H9 (cell line): ENCODE data around the gene SS18. TPM values are rescaled to one million over a fixed set of nuclear protein-coding genes. Genes with fewer than 3 reads are reported as not detected.

ENCODE experiments used
- DNase-seq: peaks from one replicate; pipeline ENCODE4 v3.0.0-alpha.2; 2017
- H2AFZ ChIP-seq: one replicate; pipeline ENCODE4 v1.6.1; 2013; ENCODE audit warnings: mild to moderate bottlenecking, low read length, control low read depth, moderate library complexity
- H2AK5ac ChIP-seq: 2 replicates; pipeline ENCODE4 v1.6.1; 2013; ENCODE audit warnings: low read length, control low read depth, mixed read lengths; ENCODE audit not compliant: insufficient read length
- H2BK120ac ChIP-seq: one replicate; pipeline ENCODE4 v1.6.1; 2013; ENCODE audit warnings: low read depth, mild to moderate bottlenecking, low read length, control low read depth, inconsistent platforms; ENCODE audit not compliant: poor library complexity, severe bottlenecking
- H2BK12ac ChIP-seq: 2 replicates; pipeline ENCODE4 v1.6.1; 2013; ENCODE audit warnings: low read length, control low read depth, mixed read lengths, low read depth; ENCODE audit not compliant: insufficient read length
- H2BK15ac ChIP-seq: 2 replicates; pipeline ENCODE4 v1.6.1; 2013; ENCODE audit warnings: low read depth, low read length, control low read depth
- H2BK20ac ChIP-seq: one replicate; pipeline ENCODE4 v1.6.1; 2013; ENCODE audit warnings: low read depth, mild to moderate bottlenecking, low read length, control low read depth, inconsistent platforms; ENCODE audit not compliant: poor library complexity, severe bottlenecking
- H2BK5ac ChIP-seq: 2 replicates; pipeline ENCODE4 v1.6.1; 2013; ENCODE audit warnings: low read length, control low read depth, mixed read lengths; ENCODE audit not compliant: insufficient read length
- H3K14ac ChIP-seq: 2 replicates; pipeline ENCODE4 v1.6.1; 2013; ENCODE audit warnings: low read length, control low read depth; ENCODE audit not compliant: insufficient read depth
- H3K18ac ChIP-seq: 2 replicates; pipeline ENCODE4 v1.6.1; 2013; ENCODE audit warnings: low read depth, mild to moderate bottlenecking, mixed read lengths, low read length, control low read depth; ENCODE audit not compliant: insufficient read length
- H3K23ac ChIP-seq: 2 replicates; pipeline ENCODE4 v1.6.1; 2013; ENCODE audit warnings: low read length, control low read depth, mixed read lengths, low read depth; ENCODE audit not compliant: insufficient read length
- H3K23me2 ChIP-seq: 2 replicates; pipeline ENCODE4 v1.6.1; 2013; ENCODE audit warnings: low read depth, mild to moderate bottlenecking, mixed read lengths, low read length, control low read depth; ENCODE audit not compliant: insufficient read length, poor library complexity, severe bottlenecking
- H3K27ac ChIP-seq: 2 replicates; pipeline ENCODE4 v1.5.1; 2013; ENCODE audit warnings: low read length, control low read depth, mixed read lengths, low read depth; ENCODE audit not compliant: insufficient read length
- H3K27me3 ChIP-seq: 2 replicates; pipeline ENCODE4 v1.6.1; 2013; ENCODE audit warnings: low read length, control low read depth, inconsistent platforms; ENCODE audit not compliant: insufficient read depth
- H3K4ac ChIP-seq: 2 replicates; pipeline ENCODE4 v1.6.1; 2013; ENCODE audit warnings: low read depth, mild to moderate bottlenecking, control low read depth, inconsistent platforms, low read length, moderate library complexity
- H3K4me1 ChIP-seq: 2 replicates; pipeline ENCODE4 v1.6.1; 2013; ENCODE audit warnings: low read length, control low read depth, inconsistent platforms; ENCODE audit not compliant: insufficient read depth
- H3K4me2 ChIP-seq: 2 replicates; pipeline ENCODE4 v1.6.1; 2013; ENCODE audit warnings: low read length, control low read depth, mixed read lengths; ENCODE audit not compliant: insufficient read length, insufficient read depth
- H3K56ac ChIP-seq: 2 replicates; pipeline ENCODE4 v1.6.1; 2013; ENCODE audit warnings: low read depth, mild to moderate bottlenecking, mixed read lengths, low read length, control low read depth; ENCODE audit not compliant: insufficient read length
- H3K79me1 ChIP-seq: 2 replicates; pipeline ENCODE4 v1.6.1; 2013; ENCODE audit warnings: low read depth, mild to moderate bottlenecking, moderate library complexity, low read length, control low read depth, inconsistent platforms; ENCODE audit not compliant: insufficient read depth, poor library complexity, severe bottlenecking
- H3K79me2 ChIP-seq: 2 replicates; pipeline ENCODE4 v1.6.1; 2013; ENCODE audit warnings: low read length, control low read depth, inconsistent platforms; ENCODE audit not compliant: insufficient read depth
- H3K9ac ChIP-seq: 2 replicates; pipeline ENCODE4 v1.6.1; 2013; ENCODE audit warnings: low read length, control low read depth, mixed read lengths; ENCODE audit not compliant: insufficient read length; ENCODE audit errors: extremely low read depth
- H3K9me3 ChIP-seq: one replicate; pipeline ENCODE4 v1.6.1; 2013; ENCODE audit warnings: low read depth, low read length, inconsistent platforms; ENCODE audit not compliant: control insufficient read depth
- H3T11ph ChIP-seq: one replicate; pipeline ENCODE4 v1.6.1; 2013; ENCODE audit warnings: mild to moderate bottlenecking, low read length, control low read depth, inconsistent platforms
- H4K20me1 ChIP-seq: one replicate; pipeline ENCODE4 v1.6.1; 2013; ENCODE audit not compliant: control insufficient read depth, insufficient read length, insufficient read depth
- H4K5ac ChIP-seq: 2 replicates; pipeline ENCODE4 v1.6.1; 2013; ENCODE audit warnings: low read depth, mild to moderate bottlenecking, mixed read lengths, low read length, control low read depth; ENCODE audit not compliant: insufficient read length
- H4K8ac ChIP-seq: replicated peaks from 2 replicates; pipeline ENCODE4 v1.6.1; 2013; ENCODE audit warnings: low read length, control low read depth, mixed read lengths, low read depth; ENCODE audit not compliant: insufficient read length
- H4K91ac ChIP-seq: 2 replicates; pipeline ENCODE4 v1.6.1; 2013; ENCODE audit warnings: low read depth, mild to moderate bottlenecking, moderate library complexity, mixed read lengths, low read length, control low read depth; ENCODE audit not compliant: insufficient read length
- H3K27ac Mint-ChIP-seq, 3 experiments: 2 replicates in 2 of 3; 3 replicates in 1 of 3; pipeline ENCODE4 v1.8.0; 2020 to 2021; ENCODE audit warnings: mixed read lengths in 3 of 3, mild to moderate bottlenecking in 1 of 3, moderate library complexity in 1 of 3
- H3K27me3 Mint-ChIP-seq: 2 replicates; pipeline ENCODE4 v1.8.0; 2021; ENCODE audit warnings: low read depth, mild to moderate bottlenecking, moderate library complexity, mixed read lengths
- H3K36me3 Mint-ChIP-seq, 3 experiments: 2 replicates in 2 of 3; 3 replicates in 1 of 3; pipeline ENCODE4 v1.8.0; 2020 to 2021; ENCODE audit warnings: low read depth in 3 of 3, mixed read lengths in 3 of 3; ENCODE audit not compliant: insufficient read depth in 1 of 3
- H3K4me1 Mint-ChIP-seq, 2 experiments: 2 replicates each; pipeline ENCODE4 v1.8.0; 2020; ENCODE audit warnings: mixed read lengths in 2 of 2
- H3K4me3 Mint-ChIP-seq, 2 experiments: 2 replicates in 1 of 2; 3 replicates in 1 of 2; pipeline ENCODE4 v1.8.0; 2020 to 2021; ENCODE audit warnings: mild to moderate bottlenecking in 2 of 2, mixed read lengths in 2 of 2, moderate library complexity in 1 of 2
- H3K9me3 Mint-ChIP-seq, 2 experiments: 2 replicates in 1 of 2; 3 replicates in 1 of 2; pipeline ENCODE4 v1.8.0; 2020; ENCODE audit warnings: mild to moderate bottlenecking in 2 of 2, mixed read lengths in 2 of 2, moderate library complexity in 1 of 2
- WGBS: extraction: QIAGEN DNeasy Blood & Tissue Kit; methylation state at CpG from one replicate; pipeline ENCODE4 v1.1.7; 2013; ENCODE audit warnings: missing lambda C conversion rate, low lambda C conversion rate, mixed read lengths; ENCODE audit not compliant: insufficient read length; ENCODE audit errors: extremely low coverage; 5-methylcytosine and 5-hydroxymethylcytosine counted together
- total RNA-seq: library from RNA; stranded (reverse); gene quantifications from 2 replicates; pipeline ENCODE4 v1.2.1, GENCODE V29; 2021
- TF ChIP-seq, protein P1 (sequence below): fragments of 200-600 bp; sonication (generic); conservative IDR thresholded peaks from 3 replicates; pipeline ENCODE4 v1.8.0; 2021; ENCODE audit warnings: antibody characterized with exemption, mild to moderate bottlenecking

SS18 gene
- total RNA-seq, 1 experiment from 2014 or later, result 87.9 TPM

DNA sequence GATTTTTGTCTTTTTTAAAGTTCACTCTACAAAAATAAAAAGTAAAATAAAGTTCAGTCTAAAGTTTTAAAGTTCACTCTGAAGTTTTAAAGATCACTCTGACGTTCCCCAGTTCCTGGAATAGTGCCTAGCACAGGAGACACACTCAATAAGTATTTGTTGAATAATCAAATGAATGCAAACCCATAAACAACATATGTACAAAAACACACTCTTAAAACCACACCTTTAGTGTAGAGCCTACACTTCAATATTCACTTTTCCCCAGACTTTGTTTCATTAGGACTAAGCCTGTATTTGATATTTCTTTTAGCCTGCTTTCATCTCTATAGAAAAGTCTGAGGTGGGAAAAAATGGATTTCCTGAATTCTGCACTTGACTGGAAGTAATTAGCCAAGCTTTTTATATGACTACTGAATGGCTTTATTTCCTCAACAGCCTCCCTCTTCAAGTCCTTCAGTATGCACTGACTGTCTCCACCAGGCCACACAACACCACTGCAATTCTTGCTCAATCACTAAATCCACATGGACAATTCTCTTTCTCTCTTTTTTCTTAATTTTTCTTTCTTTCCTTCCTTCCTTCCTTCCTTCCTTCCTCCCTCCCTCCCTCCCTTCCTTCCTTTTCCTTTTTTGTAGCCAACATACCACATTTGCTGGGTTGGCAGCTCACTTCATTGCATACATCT lies 104.6 kb downstream of the SS18 start:
- no peak overlapping the region for H3T11ph ChIP-seq
- H3K27ac Mint-ChIP-seq, result no peak overlapping the region; a peak in 1 of 7 replicates

More for the DNA sequence above, 104.6 kb downstream of the SS18 start:
- no peak overlapping the region for H3K27ac ChIP-seq
- H3K4ac ChIP-seq, result no peak overlapping the region
- H2BK15ac ChIP-seq, result no peak overlapping the region
- Mint-ChIP-seq H3K27me3 (peaks cover 1% of the 10 kb centered on the region; the same call in 1 of the 2 replicates), H3K4me3 (no peak overlapping the region), H3K9me3 (peaks cover 2 to 3% of the 10 kb centered on the region in 2 experiments; a peak in 3 of 5 replicates), H3K36me3 (peaks cover 0 to 2% (median 0%) of the 10 kb centered on the region in 3 experiments; a peak in 1 of 7 replicates), H3K4me1 (peaks cover 3 to 6% of the 10 kb centered on the region in 2 experiments; a peak in 2 of 4 replicates)
- no peaks in the 10 kb centered on the region for H3K4me1 ChIP-seq
- no peak overlapping the region for H3K4me2 ChIP-seq
- H3K9me3 ChIP-seq, result no peaks in the 10 kb centered on the region
- H3K18ac ChIP-seq, result no peak overlapping the region
- no peak overlapping the region for H3K56ac ChIP-seq
- no peak overlapping the region for H2BK120ac ChIP-seq
- H3K9ac ChIP-seq, result no peak overlapping the region
- H3K23me2 ChIP-seq, result no peaks in the 10 kb centered on the region
- no peak overlapping the region for H2AK5ac ChIP-seq
- no peak overlapping the region for H2BK5ac ChIP-seq
- H2BK12ac ChIP-seq, result no peak overlapping the region
- H4K5ac ChIP-seq, result no peak overlapping the region
- WGBS, result no CpG with 5 or more reads among the region's 1 CpG
- H3K79me1 ChIP-seq, result no peaks in the 10 kb centered on the region
- H2BK20ac ChIP-seq, result no peak overlapping the region
- H3K14ac ChIP-seq, result no peak overlapping the region
- H4K8ac ChIP-seq, result no peak overlapping the region
- H3K27me3 ChIP-seq, result no peaks in the 10 kb centered on the region
- H4K20me1 ChIP-seq, result no peaks in the 10 kb centered on the region
- DNase-seq, result no peak
- H4K91ac ChIP-seq, result no peak overlapping the region
- TF ChIP-seq, protein P1, sequence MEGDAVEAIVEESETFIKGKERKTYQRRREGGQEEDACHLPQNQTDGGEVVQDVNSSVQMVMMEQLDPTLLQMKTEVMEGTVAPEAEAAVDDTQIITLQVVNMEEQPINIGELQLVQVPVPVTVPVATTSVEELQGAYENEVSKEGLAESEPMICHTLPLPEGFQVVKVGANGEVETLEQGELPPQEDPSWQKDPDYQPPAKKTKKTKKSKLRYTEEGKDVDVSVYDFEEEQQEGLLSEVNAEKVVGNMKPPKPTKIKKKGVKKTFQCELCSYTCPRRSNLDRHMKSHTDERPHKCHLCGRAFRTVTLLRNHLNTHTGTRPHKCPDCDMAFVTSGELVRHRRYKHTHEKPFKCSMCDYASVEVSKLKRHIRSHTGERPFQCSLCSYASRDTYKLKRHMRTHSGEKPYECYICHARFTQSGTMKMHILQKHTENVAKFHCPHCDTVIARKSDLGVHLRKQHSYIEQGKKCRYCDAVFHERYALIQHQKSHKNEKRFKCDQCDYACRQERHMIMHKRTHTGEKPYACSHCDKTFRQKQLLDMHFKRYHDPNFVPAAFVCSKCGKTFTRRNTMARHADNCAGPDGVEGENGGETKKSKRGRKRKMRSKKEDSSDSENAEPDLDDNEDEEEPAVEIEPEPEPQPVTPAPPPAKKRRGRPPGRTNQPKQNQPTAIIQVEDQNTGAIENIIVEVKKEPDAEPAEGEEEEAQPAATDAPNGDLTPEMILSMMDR, result no peak
- H2AFZ ChIP-seq, result no peak overlapping the region
- H3K79me2 ChIP-seq, result no peaks in the 10 kb centered on the region
- H3K23ac ChIP-seq, result no peak overlapping the region
